SK-N-SH treated with all-trans-retinoic acid at 6 μM for 48 hours (cell line): ENCODE measurements around the gene ADPRHL1.

Source experiments
- ARNTL ChIP-seq: fragments of 450-650 bp; formaldehyde crosslinking; IDR thresholded peaks from 2 replicates; pipeline ENCODE4 v1.5.0; 2020; ENCODE audit warnings: low read depth, mild to moderate bottlenecking, moderate library complexity, borderline replicate concordance
- PATZ1 ChIP-seq: fragments of 250-450 bp; sonication (Bioruptor Pico); IDR thresholded peaks from 2 replicates; pipeline ENCODE4 v1.8.0; 2020; ENCODE audit warnings: mild to moderate bottlenecking, moderate library complexity, borderline replicate concordance
- POU6F1 ChIP-seq: fragments of 250-450 bp; sonication (Bioruptor Pico); IDR thresholded peaks from 2 replicates; pipeline ENCODE4 v1.8.0; 2021; ENCODE audit warnings: low read depth, mild to moderate bottlenecking, moderate library complexity, borderline replicate concordance
- PPARA ChIP-seq: fragments of 250-450 bp; sonication (Bioruptor Pico); IDR thresholded peaks from 2 replicates; pipeline ENCODE4 v1.5.0; 2020; ENCODE audit warnings: mild to moderate bottlenecking, borderline replicate concordance
- RARB ChIP-seq: fragments of 250-450 bp; sonication (Bioruptor Pico); IDR thresholded peaks from 2 replicates; pipeline ENCODE4 v1.8.0; 2021; ENCODE audit warnings: mild to moderate bottlenecking, moderate library complexity
- ZFP30 ChIP-seq: fragments of 450-650 bp; formaldehyde crosslinking; IDR thresholded peaks from 2 replicates; pipeline ENCODE4 v1.5.0; 2022; ENCODE audit warnings: mild to moderate bottlenecking, moderate library complexity

- TF ChIP-seq POU6F1 (CRISPR knock-in tag) = no peak
- no peak for TF ChIP-seq ARNTL (CRISPR knock-in tag)
- no peak for TF ChIP-seq PATZ1
- TF ChIP-seq ZFP30 (CRISPR knock-in tag) = no peak
- no peak for TF ChIP-seq PPARA
- no peak for TF ChIP-seq RARB (CRISPR knock-in tag)
Observed at GRCh38 chr13:113394339-113394640, 59.0 kb downstream of the ADPRHL1 start.
